ENCODE results near the gene RRP1. TPM values are rescaled to one million over a fixed set of nuclear protein-coding genes. Genes with fewer than 3 reads are reported as not detected.

Gene RRP1
- total RNA-seq, 1 donor from 2014 or later, result 31.9 TPM

DNA sequence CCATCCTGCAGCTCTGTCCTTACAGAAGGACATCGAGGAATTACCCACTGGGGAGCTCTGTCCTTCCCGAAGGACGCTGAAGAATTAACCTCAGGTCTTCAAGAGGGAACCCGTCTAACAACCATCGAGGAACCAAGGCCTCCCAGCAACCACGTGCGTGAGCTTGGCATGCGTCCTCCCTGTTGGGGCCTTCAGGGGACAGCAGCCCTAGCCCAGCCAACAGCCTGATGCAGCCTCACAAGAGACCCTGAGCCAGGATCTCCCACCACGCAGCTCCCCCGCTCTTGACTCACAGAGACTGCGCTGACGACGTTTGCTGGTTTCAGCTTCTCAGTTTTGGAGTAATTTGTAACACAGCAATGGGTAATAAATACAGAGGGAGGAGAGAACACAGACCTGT, 56.0 kb downstream of the RRP1 start:
- Histone ChIP-seq H3K27me3 (ENCODE audit: control insufficient read depth, insufficient read depth, low read length) (no peaks in the 10 kb centered on the region), H3K36me3 (ENCODE audit: control insufficient read depth, insufficient read depth, low read length) (no peaks in the 10 kb centered on the region), H3K4me3 (ENCODE audit: low read depth, low read length) (no peak overlapping the region)
- DNase-seq (ENCODE audit: low read depth), result no peak
- TF ChIP-seq, protein P1, sequence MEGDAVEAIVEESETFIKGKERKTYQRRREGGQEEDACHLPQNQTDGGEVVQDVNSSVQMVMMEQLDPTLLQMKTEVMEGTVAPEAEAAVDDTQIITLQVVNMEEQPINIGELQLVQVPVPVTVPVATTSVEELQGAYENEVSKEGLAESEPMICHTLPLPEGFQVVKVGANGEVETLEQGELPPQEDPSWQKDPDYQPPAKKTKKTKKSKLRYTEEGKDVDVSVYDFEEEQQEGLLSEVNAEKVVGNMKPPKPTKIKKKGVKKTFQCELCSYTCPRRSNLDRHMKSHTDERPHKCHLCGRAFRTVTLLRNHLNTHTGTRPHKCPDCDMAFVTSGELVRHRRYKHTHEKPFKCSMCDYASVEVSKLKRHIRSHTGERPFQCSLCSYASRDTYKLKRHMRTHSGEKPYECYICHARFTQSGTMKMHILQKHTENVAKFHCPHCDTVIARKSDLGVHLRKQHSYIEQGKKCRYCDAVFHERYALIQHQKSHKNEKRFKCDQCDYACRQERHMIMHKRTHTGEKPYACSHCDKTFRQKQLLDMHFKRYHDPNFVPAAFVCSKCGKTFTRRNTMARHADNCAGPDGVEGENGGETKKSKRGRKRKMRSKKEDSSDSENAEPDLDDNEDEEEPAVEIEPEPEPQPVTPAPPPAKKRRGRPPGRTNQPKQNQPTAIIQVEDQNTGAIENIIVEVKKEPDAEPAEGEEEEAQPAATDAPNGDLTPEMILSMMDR (IDR thresholded peaks at IDR 0.05; ENCODE audit: insufficient read depth, low read length, poor library complexity, severe bottlenecking), result no peak

DNA sequence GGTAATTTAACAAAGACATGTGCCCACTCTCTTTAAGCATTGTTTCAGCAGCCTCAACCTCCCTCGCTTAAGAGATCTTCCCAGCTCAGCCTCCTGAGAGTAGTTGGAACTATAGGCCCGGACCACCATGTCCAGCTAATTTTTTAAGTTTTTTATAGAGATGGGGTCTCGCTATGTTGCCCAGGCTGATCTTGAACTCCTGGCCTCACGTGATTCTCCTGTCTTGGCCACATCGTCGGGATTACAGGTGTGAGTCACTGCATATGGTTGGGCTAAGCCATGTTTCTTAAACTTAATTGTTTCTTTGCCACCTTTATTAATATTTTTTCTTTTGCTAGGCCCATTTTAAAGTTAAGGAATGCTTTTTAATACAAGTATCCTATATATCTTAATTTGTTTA, 57.1 kb downstream of the RRP1 start:
- no peak for DNase-seq (ENCODE audit: low read depth)
- TF ChIP-seq, protein P1 (IDR thresholded peaks at IDR 0.05; ENCODE audit: insufficient read depth, low read length, poor library complexity, severe bottlenecking), result no peak
- H3K4me3 ChIP-seq (ENCODE audit: low read depth, low read length), result no peak overlapping the region
- no peaks in the 10 kb centered on the region for H3K36me3 ChIP-seq (ENCODE audit: control insufficient read depth, insufficient read depth, low read length)
- no peaks in the 10 kb centered on the region for H3K27me3 ChIP-seq (ENCODE audit: control insufficient read depth, insufficient read depth, low read length)

DNA sequence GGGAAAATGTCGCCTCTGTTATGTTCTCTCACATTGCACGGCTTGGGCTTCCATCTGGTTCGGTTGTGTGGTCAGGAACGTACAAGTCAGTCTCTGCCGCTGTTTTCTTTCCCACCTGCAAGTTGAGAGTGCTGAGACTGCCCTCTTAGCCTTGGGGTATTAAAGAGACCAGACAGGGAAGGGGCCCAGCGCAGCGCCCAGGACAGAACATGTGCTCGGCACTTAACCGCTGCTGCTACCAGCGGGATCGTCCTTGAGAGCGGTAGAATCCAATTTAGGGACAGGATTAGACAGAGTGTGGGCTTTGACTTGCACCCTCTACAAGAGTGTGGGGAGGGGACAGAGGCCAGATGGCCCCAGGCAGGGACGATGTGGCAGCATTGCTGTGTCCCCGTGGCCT, 57.9 kb downstream of the RRP1 start:
- Histone ChIP-seq H3K36me3 (ENCODE audit: control insufficient read depth, insufficient read depth, low read length) (no peaks in the 10 kb centered on the region), H3K4me3 (ENCODE audit: low read depth, low read length) (no peak overlapping the region), H3K27me3 (ENCODE audit: control insufficient read depth, insufficient read depth, low read length) (peaks cover 2% of the 10 kb centered on the region)
- no peak for DNase-seq (ENCODE audit: low read depth)
- TF ChIP-seq, protein P1 (IDR thresholded peaks at IDR 0.05; ENCODE audit: insufficient read depth, low read length, poor library complexity, severe bottlenecking), result no peak

DNA sequence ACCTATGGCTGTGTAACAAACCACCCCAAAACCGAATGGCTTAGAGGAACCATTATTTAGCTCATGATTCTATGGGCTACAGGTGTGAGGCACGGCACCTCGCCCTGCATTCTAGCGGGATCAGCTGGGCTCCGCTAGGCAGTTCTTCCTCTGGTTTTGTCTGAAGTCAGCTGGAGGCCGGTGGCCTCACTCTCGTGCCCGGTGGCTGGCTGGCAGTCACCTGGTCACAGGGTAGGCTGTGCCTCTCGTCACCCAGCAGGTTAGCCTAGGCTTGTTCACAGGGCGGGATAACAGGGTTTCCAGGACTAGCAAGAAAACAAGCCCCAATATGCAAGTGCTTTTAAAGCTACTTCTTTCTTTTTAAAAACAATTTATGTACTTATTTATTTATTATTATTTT, 59.4 kb downstream of the RRP1 start:
- DNase-seq (ENCODE audit: low read depth), result no peak
- TF ChIP-seq, protein P1 (IDR thresholded peaks at IDR 0.05; ENCODE audit: insufficient read depth, low read length, poor library complexity, severe bottlenecking), result no peak

GRCh38 chr21:43849532-43850299, 60.3 kb downstream of the RRP1 start:
- no peak overlapping the region for H3K4me3 ChIP-seq (ENCODE audit: low read depth, low read length)
- no peak for DNase-seq (ENCODE audit: low read depth)
- H3K27me3 ChIP-seq (ENCODE audit: control insufficient read depth, insufficient read depth, low read length), result peaks cover 12% of the 10 kb centered on the region
- no peaks in the 10 kb centered on the region for H3K36me3 ChIP-seq (ENCODE audit: control insufficient read depth, insufficient read depth, low read length)
- TF ChIP-seq, protein P1 (IDR thresholded peaks at IDR 0.05; ENCODE audit: insufficient read depth, low read length, poor library complexity, severe bottlenecking), result no peak

More for the DNA sequence above, 59.4 kb downstream of the RRP1 start:
- no peaks in the 10 kb centered on the region for H3K36me3 ChIP-seq (ENCODE audit: control insufficient read depth, insufficient read depth, low read length)
- H3K4me3 ChIP-seq (ENCODE audit: low read depth, low read length), result no peak overlapping the region
- H3K27me3 ChIP-seq (ENCODE audit: control insufficient read depth, insufficient read depth, low read length), result peaks cover 3% of the 10 kb centered on the region
